Measurements from ENCODE around the gene BSND. TPM values are rescaled to one million over a fixed set of nuclear protein-coding genes. Genes with fewer than 3 reads are reported as not detected.

The BSND gene
- total RNA-seq, 3 donors from 2014 or later: not detected

DNA sequence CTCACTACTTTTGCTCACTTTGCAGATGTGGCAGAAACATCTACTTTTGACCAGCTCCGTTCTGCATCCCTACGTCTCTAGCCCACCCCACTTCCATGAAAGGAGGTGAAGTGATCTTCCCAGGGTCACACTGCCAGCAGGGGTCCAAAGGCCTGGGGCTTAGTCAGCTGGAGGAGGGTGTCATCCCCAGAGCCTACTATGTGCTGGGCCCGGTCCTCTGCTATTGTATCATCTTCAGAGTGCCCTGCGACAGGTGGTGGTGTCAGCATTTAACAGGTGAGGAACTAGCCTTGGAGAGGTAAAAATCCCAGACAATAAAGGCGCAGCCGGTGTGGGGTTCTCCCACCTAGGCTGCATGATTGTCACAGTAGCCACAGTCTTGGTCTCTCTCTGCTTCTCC lies 5.6 kb upstream of the BSND start:
- ATAC-seq: no peak
- DNase-seq: no peak
- H3K4me3 ChIP-seq: no peak overlapping the region
- no peaks in the 10 kb centered on the region for H3K36me3 ChIP-seq (ENCODE audit: low read depth)
- H3K4me1 ChIP-seq (ENCODE audit: low read depth): peaks cover 3% of the 10 kb centered on the region
- H3K9me3 ChIP-seq: no peaks in the 10 kb centered on the region
- intact Hi-C loops (cut with DNase I, micrococcal nuclease): no loop called here
- TF ChIP-seq, protein P1, sequence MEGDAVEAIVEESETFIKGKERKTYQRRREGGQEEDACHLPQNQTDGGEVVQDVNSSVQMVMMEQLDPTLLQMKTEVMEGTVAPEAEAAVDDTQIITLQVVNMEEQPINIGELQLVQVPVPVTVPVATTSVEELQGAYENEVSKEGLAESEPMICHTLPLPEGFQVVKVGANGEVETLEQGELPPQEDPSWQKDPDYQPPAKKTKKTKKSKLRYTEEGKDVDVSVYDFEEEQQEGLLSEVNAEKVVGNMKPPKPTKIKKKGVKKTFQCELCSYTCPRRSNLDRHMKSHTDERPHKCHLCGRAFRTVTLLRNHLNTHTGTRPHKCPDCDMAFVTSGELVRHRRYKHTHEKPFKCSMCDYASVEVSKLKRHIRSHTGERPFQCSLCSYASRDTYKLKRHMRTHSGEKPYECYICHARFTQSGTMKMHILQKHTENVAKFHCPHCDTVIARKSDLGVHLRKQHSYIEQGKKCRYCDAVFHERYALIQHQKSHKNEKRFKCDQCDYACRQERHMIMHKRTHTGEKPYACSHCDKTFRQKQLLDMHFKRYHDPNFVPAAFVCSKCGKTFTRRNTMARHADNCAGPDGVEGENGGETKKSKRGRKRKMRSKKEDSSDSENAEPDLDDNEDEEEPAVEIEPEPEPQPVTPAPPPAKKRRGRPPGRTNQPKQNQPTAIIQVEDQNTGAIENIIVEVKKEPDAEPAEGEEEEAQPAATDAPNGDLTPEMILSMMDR (IDR thresholded peaks at IDR 0.05): no peak

DNA sequence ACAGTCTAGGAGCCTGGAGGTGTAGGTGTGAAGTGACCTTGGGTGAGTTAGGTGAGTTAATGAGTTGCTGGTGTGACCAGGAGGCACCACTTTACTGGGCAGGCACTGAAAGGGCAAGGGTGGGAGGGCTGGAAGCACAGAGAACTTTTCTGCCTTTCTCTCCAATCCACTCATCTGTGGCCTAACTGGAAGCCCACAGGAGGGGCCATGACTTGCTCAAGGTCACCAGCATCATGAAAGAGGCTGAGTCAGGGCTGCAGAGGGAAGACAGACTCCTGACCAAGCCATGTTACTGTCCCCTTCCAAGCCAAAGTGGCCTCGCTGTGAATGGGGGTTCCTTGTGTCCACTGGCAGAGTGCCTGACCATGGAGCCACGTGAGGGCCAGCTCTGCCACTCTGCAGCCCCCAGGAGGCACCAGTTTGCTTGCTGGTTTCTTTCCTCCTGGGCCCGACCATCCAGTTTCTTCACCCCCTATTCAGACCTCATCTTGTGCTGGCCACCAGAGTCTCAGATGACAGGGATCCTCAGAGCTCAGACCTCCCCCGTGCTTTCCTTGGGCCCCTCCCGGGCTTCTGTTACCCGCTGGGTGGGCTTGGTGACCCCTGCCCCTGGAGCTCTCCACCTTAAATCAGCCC lies 4.3 kb upstream of the BSND start:
- TF ChIP-seq, protein P1 (IDR thresholded peaks at IDR 0.05): no peak
- no peak for ATAC-seq
- no peak for DNase-seq
- intact Hi-C loops (cut with DNase I, micrococcal nuclease): no loop called here
- peaks cover 3% of the 10 kb centered on the region for H3K4me1 ChIP-seq (ENCODE audit: low read depth)
- H3K9me3 ChIP-seq: no peaks in the 10 kb centered on the region
- H3K4me3 ChIP-seq: no peak overlapping the region
- H3K36me3 ChIP-seq (ENCODE audit: low read depth): no peaks in the 10 kb centered on the region

DNA sequence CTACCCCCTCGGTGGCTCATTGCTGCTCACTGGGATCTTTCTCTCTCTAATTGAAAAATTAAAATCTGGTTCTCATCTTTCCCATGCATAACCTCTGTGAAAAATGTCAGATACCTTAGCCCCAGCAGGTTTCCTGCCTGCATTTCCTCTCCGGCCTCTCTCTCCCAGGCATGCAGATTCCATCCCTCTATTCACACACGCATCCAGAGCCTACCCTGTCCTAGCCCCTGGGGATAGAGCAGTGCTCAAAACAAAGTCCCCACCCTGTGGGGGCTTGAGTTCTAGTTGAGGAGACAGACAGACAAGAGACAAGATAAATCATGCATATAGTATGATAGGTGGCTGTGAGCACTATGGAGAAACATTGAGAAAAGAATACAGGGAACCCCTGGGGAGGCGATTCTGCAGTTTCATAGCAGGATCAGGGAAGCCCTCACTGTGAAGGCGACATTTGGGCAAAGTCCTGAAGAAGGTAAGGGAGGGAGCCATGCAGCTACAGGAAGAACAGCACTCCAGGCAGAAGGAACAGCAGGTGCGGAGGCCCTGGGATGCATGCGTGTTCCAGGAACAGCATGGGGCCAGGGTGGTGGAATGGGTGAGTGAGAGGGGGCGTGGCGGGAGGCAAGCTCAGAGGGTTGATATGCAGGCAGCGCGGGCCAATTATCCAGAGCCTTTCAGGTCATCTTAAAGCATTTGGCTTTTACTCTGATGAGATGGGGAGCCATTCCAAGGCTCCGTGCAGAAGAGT lies 3.5 kb upstream of the BSND start:
- no peak overlapping the region for H3K4me3 ChIP-seq
- no peaks in the 10 kb centered on the region for H3K9me3 ChIP-seq
- no peak for ATAC-seq
- H3K4me1 ChIP-seq (ENCODE audit: low read depth): peaks cover 3% of the 10 kb centered on the region
- no peak for DNase-seq
- intact Hi-C loops (cut with DNase I, micrococcal nuclease): loop anchor here in 1 of 2 donors (5.0 kb wide), 1 partner anchor 43 kb away; no protein-coding TSS in a partner anchor
- TF ChIP-seq, protein P1 (IDR thresholded peaks at IDR 0.05): no peak
- no peaks in the 10 kb centered on the region for H3K36me3 ChIP-seq (ENCODE audit: low read depth)

DNA sequence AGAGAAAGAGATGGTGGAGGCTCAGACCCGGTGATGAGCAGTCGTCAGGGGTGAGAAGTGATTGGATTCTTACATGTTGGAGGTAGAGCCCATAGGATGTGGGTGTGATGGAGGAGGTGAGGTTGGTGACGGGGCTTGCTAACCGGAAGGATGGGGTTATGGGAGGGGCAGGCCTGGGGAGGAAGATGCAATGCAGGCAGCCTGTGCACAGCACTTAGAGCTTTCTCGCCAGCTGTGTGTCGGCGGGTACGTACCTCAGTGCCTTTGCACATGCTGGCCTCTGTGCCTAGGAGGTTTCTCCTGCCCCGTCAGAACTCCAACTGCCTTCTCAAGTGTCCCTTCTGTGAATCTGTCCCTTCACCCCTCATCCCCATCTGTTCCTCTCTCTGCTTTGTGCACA lies 2.9 kb upstream of the BSND start:
- ATAC-seq: peak; percentile 25
- TF ChIP-seq, protein P1 (IDR thresholded peaks at IDR 0.05): no peak
- H3K36me3 ChIP-seq (ENCODE audit: low read depth): no peaks in the 10 kb centered on the region
- H3K9me3 ChIP-seq: no peaks in the 10 kb centered on the region
- H3K4me3 ChIP-seq: no peak overlapping the region
- H3K4me1 ChIP-seq (ENCODE audit: low read depth): peaks cover 3% of the 10 kb centered on the region
- intact Hi-C loops (cut with DNase I, micrococcal nuclease): loop anchor here (2.0 to 5.0 kb wide), 2 partner anchors 44 to 45 kb away; no protein-coding TSS in a partner anchor
- no peak for DNase-seq

DNA sequence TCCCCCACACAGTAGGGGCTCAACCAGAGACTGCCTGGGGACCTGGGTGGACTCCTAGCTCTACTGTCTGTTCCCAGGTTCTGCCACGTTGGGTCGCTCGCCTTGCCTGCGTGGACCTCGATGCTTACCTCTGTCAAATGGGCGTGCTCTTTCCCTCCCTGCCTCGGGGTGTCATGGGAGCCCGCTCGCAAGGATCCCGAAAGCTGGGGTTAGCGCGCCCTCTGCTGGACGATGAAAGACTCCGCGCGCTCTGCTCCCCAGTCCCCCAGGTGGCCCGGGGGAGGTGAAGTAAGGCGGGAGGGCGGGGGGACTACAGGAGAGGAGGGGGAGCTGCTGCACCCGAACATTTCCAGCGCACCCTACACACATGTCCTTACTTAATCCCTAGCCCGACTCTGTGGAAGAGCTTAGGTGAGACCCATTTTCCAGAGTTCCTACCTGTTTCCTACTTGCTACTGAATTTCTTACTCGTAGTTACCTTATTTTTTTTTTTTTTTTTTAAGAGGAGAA lies 2.3 kb upstream of the BSND start:
- TF ChIP-seq, protein P1 (IDR thresholded peaks at IDR 0.05): peak; percentile 60
- intact Hi-C loops (cut with DNase I, micrococcal nuclease): loop anchor here (2.0 to 5.0 kb wide), 2 partner anchors 44 to 46 kb away; no protein-coding TSS in a partner anchor
- peak; percentile 76 to 85 (median 82) for DNase-seq
- Histone ChIP-seq H3K9me3 (no peaks in the 10 kb centered on the region), H3K36me3 (ENCODE audit: low read depth) (no peaks in the 10 kb centered on the region), H3K4me1 (ENCODE audit: low read depth) (peaks cover 3% of the 10 kb centered on the region), H3K4me3 (no peak overlapping the region)
- peak; percentile 90 for ATAC-seq
